ENCODE results near the gene RPS2.

GRCh38 chr16:1999866-2000514, 35.4 kb upstream of the RPS2 start:
- TF ChIP-seq ZNF274 (IDR thresholded peaks at IDR 0.05; ENCODE audit: low read depth, low read length) = no peak
- TF ChIP-seq YY1 (IDR thresholded peaks at IDR 0.05; ENCODE audit: insufficient read depth, insufficient read length) = no peak
- TF ChIP-seq SUZ12 (IDR thresholded peaks at IDR 0.05; ENCODE audit: extremely low read depth, insufficient read depth, insufficient read length) = no peak
